SK-N-SH treated with all-trans-retinoic acid at 6 μM for 48 hours (cell line): Measurements from ENCODE around the gene LMBR1.

ENCODE experiments used
- ARNTL ChIP-seq: fragments of 450-650 bp; formaldehyde crosslinking; IDR thresholded peaks from 2 replicates; pipeline ENCODE4 v1.5.0; 2020; ENCODE audit warnings: low read depth, mild to moderate bottlenecking, moderate library complexity, borderline replicate concordance
- CREB5 ChIP-seq: fragments of 250-450 bp; sonication (Bioruptor Pico); IDR thresholded peaks from 2 replicates; pipeline ENCODE4 v1.5.1; 2020; ENCODE audit warnings: low read depth, mild to moderate bottlenecking, moderate library complexity
- OSR1 ChIP-seq: fragments of 250-450 bp; sonication (Bioruptor Pico); IDR thresholded peaks from 2 replicates; pipeline ENCODE4 v1.8.0; 2022; ENCODE audit warnings: moderate library complexity, mild to moderate bottlenecking, inconsistent platforms
- PATZ1 ChIP-seq: fragments of 250-450 bp; sonication (Bioruptor Pico); IDR thresholded peaks from 2 replicates; pipeline ENCODE4 v1.8.0; 2020; ENCODE audit warnings: mild to moderate bottlenecking, moderate library complexity, borderline replicate concordance
- POU6F1 ChIP-seq: fragments of 250-450 bp; sonication (Bioruptor Pico); IDR thresholded peaks from 2 replicates; pipeline ENCODE4 v1.8.0; 2021; ENCODE audit warnings: low read depth, mild to moderate bottlenecking, moderate library complexity, borderline replicate concordance
- ZC3H10 ChIP-seq: fragments of 250-450 bp; sonication (Bioruptor Pico); IDR thresholded peaks from 2 replicates; pipeline ENCODE4 v1.5.1; 2021; ENCODE audit warnings: mild to moderate bottlenecking, moderate library complexity
- ZFP30 ChIP-seq: fragments of 450-650 bp; formaldehyde crosslinking; IDR thresholded peaks from 2 replicates; pipeline ENCODE4 v1.5.0; 2022; ENCODE audit warnings: mild to moderate bottlenecking, moderate library complexity
- ZNF8 ChIP-seq: fragments of 450-650 bp; formaldehyde crosslinking; IDR thresholded peaks from 2 replicates; pipeline ENCODE4 v1.5.0; 2020; ENCODE audit warnings: mild to moderate bottlenecking, moderate library complexity

- TF ChIP-seq ZFP30 (CRISPR knock-in tag) (no peak), OSR1 (CRISPR knock-in tag) (no peak), POU6F1 (CRISPR knock-in tag) (no peak), ARNTL (no peak), ZC3H10 (no peak), CREB5 (CRISPR knock-in tag) (no peak), ZNF8 (CRISPR knock-in tag) (no peak), PATZ1 (CRISPR knock-in tag) (no peak)
Observed at GRCh38 chr7:156790264-156790663, 102.7 kb downstream of the LMBR1 start.
